ENCODE results near the gene TEX51. TPM values are rescaled to one million over a fixed set of nuclear protein-coding genes. Genes with fewer than 3 reads are reported as not detected.

Gene TEX51
- total RNA-seq, 2 experiments from 2014 or later: not detected

DNA sequence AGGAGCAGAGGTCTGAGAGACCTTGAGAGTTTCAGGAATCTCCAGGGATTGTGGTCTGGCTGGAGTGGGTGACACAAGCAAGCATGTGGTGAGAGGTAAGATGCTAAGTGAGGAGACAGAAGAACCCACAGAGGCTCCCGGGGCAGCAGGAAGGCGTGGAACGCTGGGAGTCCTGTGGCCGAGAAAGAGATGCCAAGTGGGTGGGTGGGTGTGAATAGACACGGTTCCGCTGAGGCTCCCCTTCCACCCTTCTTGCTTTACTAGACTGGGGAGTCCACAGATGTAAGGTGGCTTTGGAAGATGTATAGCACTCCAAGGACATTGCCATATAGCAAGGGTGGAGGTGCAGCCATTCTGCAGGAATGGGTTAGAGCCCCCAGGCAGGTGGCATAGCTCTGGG lies 4.2 kb downstream of the TEX51 start:
- Histone ChIP-seq H2AFZ (ENCODE audit: low read length) (no peak overlapping the region), H3K36me3 (ENCODE audit: insufficient read depth, low read length) (no peaks in the 10 kb centered on the region), H3K9me3 (ENCODE audit: low read length) (peaks cover 8% of the 10 kb centered on the region; the same call in 1 of the 2 replicates), H3K4me3 (ENCODE audit: low read depth, low read length, poor library complexity, severe bottlenecking) (no peak overlapping the region), H3K9me2 (ENCODE audit: insufficient read depth, low read length) (no peaks in the 10 kb centered on the region), H3K79me2 (ENCODE audit: insufficient read depth, low read depth, low read length) (no peaks in the 10 kb centered on the region), H3K4me2 (ENCODE audit: low read length) (no peak overlapping the region), H3K27ac (ENCODE audit: low read depth, low read length, poor library complexity, severe bottlenecking) (no peak overlapping the region), H4K20me1 (ENCODE audit: insufficient read depth, low read length) (no peaks in the 10 kb centered on the region), H3K4me1 (ENCODE audit: insufficient read depth, low read length, poor library complexity, severe bottlenecking) (peaks cover 25% of the 10 kb centered on the region)
- no TSS peak for BruUV-seq (replicated peaks)
- ChIA-PET CTCF (ENCODE audit: unreplicated experiment) (no interaction called here), POLR2A (no interaction called here)
- TF ChIP-seq EZH2phosphoT487 (IDR thresholded peaks at IDR 0.05; ENCODE audit: borderline replicate concordance, low read depth, low read length): no peak
- TF ChIP-seq CTCF (conservative IDR thresholded peaks at IDR 0.05; ENCODE audit: low read length): no peak
- intact Hi-C loops (cut with micrococcal nuclease; ENCODE audit: unreplicated experiment): no loop called here
- no peak for DNase-seq (ENCODE audit: low spot score)

GRCh38 chr2:126905991-126906390 lies 7.3 kb downstream of the TEX51 start:
- ChIA-PET CTCF (ENCODE audit: unreplicated experiment) (no interaction called here), POLR2A (no interaction called here)
- Histone ChIP-seq H4K20me1 (ENCODE audit: insufficient read depth, low read length) (no peaks in the 10 kb centered on the region), H3K27ac (ENCODE audit: low read depth, low read length, poor library complexity, severe bottlenecking) (no peak overlapping the region), H2AFZ (ENCODE audit: low read length) (peak overlapping the region; percentile 51; the same call in 1 of the 2 replicates), H3K4me2 (ENCODE audit: low read length) (peak overlapping the region; percentile 17), H3K4me3 (ENCODE audit: low read depth, low read length, poor library complexity, severe bottlenecking) (no peak overlapping the region), H3K79me2 (ENCODE audit: insufficient read depth, low read depth, low read length) (no peaks in the 10 kb centered on the region), H3K9me3 (ENCODE audit: low read length) (peaks cover 8% of the 10 kb centered on the region; the same call in 1 of the 2 replicates), H3K9me2 (ENCODE audit: insufficient read depth, low read length) (no peaks in the 10 kb centered on the region), H3K4me1 (ENCODE audit: insufficient read depth, low read length, poor library complexity, severe bottlenecking) (peaks cover 51% of the 10 kb centered on the region), H3K36me3 (ENCODE audit: insufficient read depth, low read length) (no peaks in the 10 kb centered on the region)
- peak; percentile 31 for DNase-seq (ENCODE audit: low spot score)
- no TSS peak for BruUV-seq (replicated peaks)
- TF ChIP-seq CTCF (conservative IDR thresholded peaks at IDR 0.05; ENCODE audit: low read length) (no peak), EZH2phosphoT487 (IDR thresholded peaks at IDR 0.05; ENCODE audit: borderline replicate concordance, low read depth, low read length) (no peak)
- intact Hi-C loops (cut with micrococcal nuclease; ENCODE audit: unreplicated experiment): no loop called here

DNA sequence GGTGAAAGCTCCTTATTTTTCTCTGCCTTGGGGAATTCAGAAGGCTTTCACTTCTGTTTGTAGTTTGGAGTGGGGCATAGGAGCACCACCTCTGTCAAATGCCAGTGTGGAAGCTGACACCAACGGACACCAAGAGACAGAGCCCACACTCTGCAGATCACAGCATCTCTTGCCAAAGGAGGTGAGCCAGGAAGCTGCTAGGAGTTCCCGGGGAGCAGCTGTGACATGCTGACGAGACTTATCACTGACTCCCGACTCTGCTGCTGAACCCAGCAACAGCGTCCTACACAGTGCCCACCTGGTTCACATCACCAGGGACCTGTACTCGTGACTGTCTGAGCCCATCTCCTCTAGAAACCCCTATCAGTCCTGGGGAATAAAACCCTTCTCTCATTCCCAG lies 8.1 kb downstream of the TEX51 start:
- Histone ChIP-seq H3K27ac (ENCODE audit: low read depth, low read length, poor library complexity, severe bottlenecking) (no peak overlapping the region), H4K20me1 (ENCODE audit: insufficient read depth, low read length) (no peaks in the 10 kb centered on the region), H3K4me3 (ENCODE audit: low read depth, low read length, poor library complexity, severe bottlenecking) (no peak overlapping the region), H2AFZ (ENCODE audit: low read length) (peak overlapping the region; percentile 51; the same call in 1 of the 2 replicates), H3K9me3 (ENCODE audit: low read length) (peaks cover 8% of the 10 kb centered on the region; the same call in 1 of the 2 replicates), H3K4me1 (ENCODE audit: insufficient read depth, low read length, poor library complexity, severe bottlenecking) (peaks cover 58% of the 10 kb centered on the region), H3K4me2 (ENCODE audit: low read length) (peak overlapping the region; percentile 17; the same call in 1 of the 2 replicates), H3K9me2 (ENCODE audit: insufficient read depth, low read length) (no peaks in the 10 kb centered on the region), H3K36me3 (ENCODE audit: insufficient read depth, low read length) (no peaks in the 10 kb centered on the region), H3K79me2 (ENCODE audit: insufficient read depth, low read depth, low read length) (no peaks in the 10 kb centered on the region)
- TF ChIP-seq EZH2phosphoT487 (IDR thresholded peaks at IDR 0.05; ENCODE audit: borderline replicate concordance, low read depth, low read length) (no peak), CTCF (conservative IDR thresholded peaks at IDR 0.05; ENCODE audit: low read length) (no peak)
- ChIA-PET CTCF (ENCODE audit: unreplicated experiment) (no interaction called here), POLR2A (interaction anchor here (0.6 kb wide), 1 partner anchor 889 kb away, joined by 3 read pairs; no protein-coding TSS in a partner anchor)
- DNase-seq (ENCODE audit: low spot score): no peak
- BruUV-seq (replicated peaks): no TSS peak
- intact Hi-C loops (cut with micrococcal nuclease; ENCODE audit: unreplicated experiment): no loop called here

Data from OCI-LY7 (cell line).